HCT116 (cell line): Measurements from ENCODE around the gene ATG4A.

Experiments used
- CEBPB ChIP-seq: IDR thresholded peaks from 2 replicates; pipeline ENCODE4 v1.6.1; 2012; ENCODE audit warnings: low read depth
- EZH2 ChIP-seq: fragments of 200-600 bp; sonication (generic); IDR thresholded peaks from 2 replicates; pipeline ENCODE4 v1.6.1; 2017; ENCODE audit warnings: antibody characterized with exemption, mixed run types
- POLR2AphosphoS5 ChIP-seq: IDR thresholded peaks from 2 replicates; pipeline ENCODE4 v1.6.1; 2011; ENCODE audit warnings: mild to moderate bottlenecking, low read depth, low read length, moderate library complexity
- RAD21 ChIP-seq: IDR thresholded peaks from 2 replicates; pipeline ENCODE4 v1.6.1; 2012; ENCODE audit warnings: low read depth, mild to moderate bottlenecking
- TCF7L2 ChIP-seq: IDR thresholded peaks from 2 replicates; pipeline ENCODE4 v1.7.0; 2011; ENCODE audit warnings: borderline replicate concordance, inconsistent platforms; ENCODE audit not compliant: insufficient read depth, insufficient read length; ENCODE audit errors: extremely low read depth
- TF ChIP-seq, protein P1 (sequence below), 3 experiments: fragments of 200-600 bp in 1 of 3; sonication (generic) in 1 of 3; IDR thresholded peaks in 2 of 3; conservative IDR thresholded peaks in 1 of 3; 2 replicates each; pipeline ENCODE4 v1.5.1; 2012 to 2017; ENCODE audit warnings: low read depth in 2 of 3, low read length in 2 of 3, antibody characterized with exemption in 1 of 3, borderline replicate concordance in 1 of 3, control low read depth in 1 of 3, mild to moderate bottlenecking in 1 of 3, mixed read lengths in 1 of 3, mixed run types in 1 of 3, moderate library complexity in 1 of 3; ENCODE audit not compliant: insufficient read depth in 1 of 3
- TF ChIP-seq, protein P2 (sequence below): IDR thresholded peaks from 2 replicates; pipeline ENCODE4 v1.6.1; 2012

DNA sequence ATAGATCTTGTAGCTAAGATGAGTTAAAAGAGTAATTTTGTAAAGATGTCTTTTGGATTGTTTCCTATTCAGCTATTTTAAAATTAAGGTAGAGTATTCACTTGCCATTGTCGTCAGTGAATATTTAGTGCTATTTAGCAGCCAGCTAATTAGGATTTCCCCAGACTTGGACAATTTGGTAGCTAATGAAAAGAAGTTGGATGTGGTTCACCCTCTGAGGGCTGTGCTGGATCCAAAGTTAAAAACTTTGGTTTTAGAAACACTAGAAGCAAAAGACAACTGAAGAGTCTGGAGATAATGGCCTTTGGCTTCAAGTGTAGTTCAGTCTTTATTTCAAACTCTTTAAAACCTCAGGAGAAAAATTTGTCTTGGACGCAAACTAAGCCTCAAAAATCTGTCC is 41.3 kb downstream of the ATG4A start:
- TF ChIP-seq, protein P1, sequence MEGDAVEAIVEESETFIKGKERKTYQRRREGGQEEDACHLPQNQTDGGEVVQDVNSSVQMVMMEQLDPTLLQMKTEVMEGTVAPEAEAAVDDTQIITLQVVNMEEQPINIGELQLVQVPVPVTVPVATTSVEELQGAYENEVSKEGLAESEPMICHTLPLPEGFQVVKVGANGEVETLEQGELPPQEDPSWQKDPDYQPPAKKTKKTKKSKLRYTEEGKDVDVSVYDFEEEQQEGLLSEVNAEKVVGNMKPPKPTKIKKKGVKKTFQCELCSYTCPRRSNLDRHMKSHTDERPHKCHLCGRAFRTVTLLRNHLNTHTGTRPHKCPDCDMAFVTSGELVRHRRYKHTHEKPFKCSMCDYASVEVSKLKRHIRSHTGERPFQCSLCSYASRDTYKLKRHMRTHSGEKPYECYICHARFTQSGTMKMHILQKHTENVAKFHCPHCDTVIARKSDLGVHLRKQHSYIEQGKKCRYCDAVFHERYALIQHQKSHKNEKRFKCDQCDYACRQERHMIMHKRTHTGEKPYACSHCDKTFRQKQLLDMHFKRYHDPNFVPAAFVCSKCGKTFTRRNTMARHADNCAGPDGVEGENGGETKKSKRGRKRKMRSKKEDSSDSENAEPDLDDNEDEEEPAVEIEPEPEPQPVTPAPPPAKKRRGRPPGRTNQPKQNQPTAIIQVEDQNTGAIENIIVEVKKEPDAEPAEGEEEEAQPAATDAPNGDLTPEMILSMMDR (IDR thresholded peaks at IDR 0.05 in 2 of 3, conservative IDR thresholded peaks at IDR 0.05 in 1 of 3; ENCODE audit: borderline replicate concordance in 1 of 3, insufficient read depth in 1 of 3, low read depth in 2 of 3, low read length in 2 of 3) = no peak
- TF ChIP-seq POLR2AphosphoS5 = no peak
- TF ChIP-seq EZH2 = no peak
- no peak for TF ChIP-seq TCF7L2
- no peak for TF ChIP-seq CEBPB
- no peak for TF ChIP-seq RAD21
- TF ChIP-seq, protein P2, sequence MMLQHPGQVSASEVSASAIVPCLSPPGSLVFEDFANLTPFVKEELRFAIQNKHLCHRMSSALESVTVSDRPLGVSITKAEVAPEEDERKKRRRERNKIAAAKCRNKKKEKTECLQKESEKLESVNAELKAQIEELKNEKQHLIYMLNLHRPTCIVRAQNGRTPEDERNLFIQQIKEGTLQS = no peak
